NB4 (cell line): ENCODE results near the gene NR2F1-AS1.

ENCODE experiments used
- DNase-seq: peaks from one replicate; pipeline ENCODE4 v3.0.0; 2010; ENCODE audit warnings: low read depth
- H3K4me3 ChIP-seq: one replicate; pipeline ENCODE4 v1.5.1; 2011; ENCODE audit warnings: mild to moderate bottlenecking, low read depth, low read length, moderate library complexity
- MYC ChIP-seq: IDR thresholded peaks from 2 replicates; pipeline ENCODE4 v1.6.1; 2011; ENCODE audit warnings: low read depth, low read length
- POLR2A ChIP-seq: IDR thresholded peaks from 2 replicates; pipeline ENCODE4 v1.6.1; 2011; ENCODE audit warnings: mild to moderate bottlenecking; ENCODE audit not compliant: insufficient read length; ENCODE audit errors: extremely low read depth
- TF ChIP-seq, protein P1 (sequence below): IDR thresholded peaks from 2 replicates; pipeline ENCODE4 v1.6.1; 2011; ENCODE audit warnings: low read depth, low read length
- TF ChIP-seq, protein P2 (sequence below): IDR thresholded peaks from one replicate; pipeline ENCODE4 v1.5.1; 2012; ENCODE audit warnings: low read depth, low read length

Gene NR2F1-AS1

DNA sequence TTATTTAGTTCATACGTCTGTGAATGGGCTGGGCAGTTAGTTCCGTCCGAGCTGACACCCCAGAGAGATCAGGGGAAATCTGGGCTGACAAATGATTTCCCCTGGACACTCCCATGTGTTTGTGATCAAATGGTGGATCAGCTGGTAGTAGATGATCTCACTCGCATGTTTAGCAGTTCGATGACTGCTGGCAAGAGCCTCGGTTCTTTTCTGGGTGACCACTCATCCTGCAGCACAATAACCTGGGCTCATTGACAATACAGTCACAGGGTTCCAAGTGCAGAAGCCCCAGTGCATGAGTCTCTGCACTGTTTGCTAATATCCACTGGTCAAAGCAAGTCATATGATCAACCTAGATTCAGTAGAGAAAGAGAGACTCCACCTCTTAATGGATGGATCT lies 155.9 kb downstream of the NR2F1-AS1 start:
- DNase-seq: no peak
- TF ChIP-seq, protein P1, sequence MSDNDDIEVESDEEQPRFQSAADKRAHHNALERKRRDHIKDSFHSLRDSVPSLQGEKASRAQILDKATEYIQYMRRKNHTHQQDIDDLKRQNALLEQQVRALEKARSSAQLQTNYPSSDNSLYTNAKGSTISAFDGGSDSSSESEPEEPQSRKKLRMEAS: no peak
- no peak for TF ChIP-seq MYC
- TF ChIP-seq, protein P2, sequence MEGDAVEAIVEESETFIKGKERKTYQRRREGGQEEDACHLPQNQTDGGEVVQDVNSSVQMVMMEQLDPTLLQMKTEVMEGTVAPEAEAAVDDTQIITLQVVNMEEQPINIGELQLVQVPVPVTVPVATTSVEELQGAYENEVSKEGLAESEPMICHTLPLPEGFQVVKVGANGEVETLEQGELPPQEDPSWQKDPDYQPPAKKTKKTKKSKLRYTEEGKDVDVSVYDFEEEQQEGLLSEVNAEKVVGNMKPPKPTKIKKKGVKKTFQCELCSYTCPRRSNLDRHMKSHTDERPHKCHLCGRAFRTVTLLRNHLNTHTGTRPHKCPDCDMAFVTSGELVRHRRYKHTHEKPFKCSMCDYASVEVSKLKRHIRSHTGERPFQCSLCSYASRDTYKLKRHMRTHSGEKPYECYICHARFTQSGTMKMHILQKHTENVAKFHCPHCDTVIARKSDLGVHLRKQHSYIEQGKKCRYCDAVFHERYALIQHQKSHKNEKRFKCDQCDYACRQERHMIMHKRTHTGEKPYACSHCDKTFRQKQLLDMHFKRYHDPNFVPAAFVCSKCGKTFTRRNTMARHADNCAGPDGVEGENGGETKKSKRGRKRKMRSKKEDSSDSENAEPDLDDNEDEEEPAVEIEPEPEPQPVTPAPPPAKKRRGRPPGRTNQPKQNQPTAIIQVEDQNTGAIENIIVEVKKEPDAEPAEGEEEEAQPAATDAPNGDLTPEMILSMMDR: no peak
- no peak for TF ChIP-seq POLR2A
- H3K4me3 ChIP-seq: no peak overlapping the region

DNA sequence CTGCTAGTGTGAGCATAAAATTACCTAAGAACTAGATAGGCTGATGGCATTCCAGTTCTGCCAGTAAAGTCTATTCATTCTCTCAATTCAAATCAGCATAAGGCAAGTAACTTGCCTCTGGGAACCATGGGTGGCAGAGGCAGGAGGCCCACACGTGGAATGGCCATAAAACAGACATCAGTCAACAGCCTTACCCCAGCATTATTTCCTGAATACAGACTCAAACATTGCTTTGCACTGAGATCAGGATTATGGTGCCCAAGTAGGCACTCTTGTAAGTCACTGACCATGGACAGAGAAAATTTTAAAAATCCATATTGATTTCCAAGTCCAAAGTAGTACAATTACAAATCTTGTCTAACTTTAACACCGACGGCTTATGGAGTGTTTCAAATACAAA lies 157.7 kb downstream of the NR2F1-AS1 start:
- no peak for DNase-seq
- TF ChIP-seq POLR2A: no peak
- TF ChIP-seq, protein P1: no peak
- TF ChIP-seq, protein P2: no peak
- TF ChIP-seq MYC: no peak
- no peak overlapping the region for H3K4me3 ChIP-seq

DNA sequence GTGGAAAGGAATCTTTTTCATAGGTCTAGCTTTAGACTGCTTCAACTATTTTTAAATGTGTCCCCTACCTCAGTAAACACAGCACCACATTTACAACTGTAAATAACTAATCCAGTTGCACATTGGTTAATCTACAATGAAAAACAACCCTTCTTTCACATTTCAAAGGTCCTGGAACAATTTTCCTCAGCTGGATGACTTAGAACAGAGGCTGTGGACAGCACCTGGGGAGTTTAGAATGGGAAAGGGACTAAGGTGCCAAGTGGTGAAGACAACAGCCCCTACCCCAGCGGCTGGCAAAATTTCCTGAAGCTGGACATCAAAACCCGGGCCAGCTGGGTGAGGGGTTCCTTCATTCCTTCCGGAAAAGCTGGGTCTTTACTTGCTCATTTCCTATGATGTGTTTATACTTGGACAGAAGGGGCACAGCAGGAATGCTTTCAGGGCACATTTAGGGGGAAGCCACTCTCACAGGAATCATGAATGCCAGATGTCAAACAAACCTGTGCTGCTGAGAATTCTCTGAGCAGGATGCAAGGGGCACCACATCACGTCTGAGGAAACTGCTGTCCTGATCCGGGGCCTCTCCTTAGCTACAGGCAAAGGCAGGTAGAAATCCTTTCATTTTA lies 158.3 kb downstream of the NR2F1-AS1 start:
- H3K4me3 ChIP-seq: no peak overlapping the region
- TF ChIP-seq, protein P2: no peak
- TF ChIP-seq POLR2A (no peak), MYC (no peak)
- DNase-seq: no peak

DNA sequence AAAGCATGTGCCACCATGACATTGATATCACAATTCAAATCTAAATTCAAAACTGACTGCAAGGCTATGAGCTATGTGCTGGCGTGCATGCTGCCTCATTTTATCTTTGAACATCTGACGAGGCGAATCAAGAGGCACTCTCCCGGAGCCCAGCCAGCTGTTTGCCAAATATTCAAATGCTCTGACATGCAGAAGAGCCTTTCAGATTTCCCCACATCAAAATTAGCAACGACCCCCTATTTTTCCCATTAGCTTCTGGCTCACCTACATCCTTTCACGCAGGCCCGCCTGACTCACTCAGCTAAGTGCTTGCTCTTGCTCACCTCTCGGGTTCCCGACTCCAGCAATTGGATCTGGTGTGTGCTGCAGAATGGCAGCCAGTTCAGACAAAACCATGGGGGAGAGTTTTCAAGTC lies 159.0 kb downstream of the NR2F1-AS1 start:
- no peak for DNase-seq
- no peak overlapping the region for H3K4me3 ChIP-seq
- TF ChIP-seq, protein P2: no peak
- TF ChIP-seq MYC (no peak), POLR2A (no peak)
- TF ChIP-seq, protein P1: no peak

DNA sequence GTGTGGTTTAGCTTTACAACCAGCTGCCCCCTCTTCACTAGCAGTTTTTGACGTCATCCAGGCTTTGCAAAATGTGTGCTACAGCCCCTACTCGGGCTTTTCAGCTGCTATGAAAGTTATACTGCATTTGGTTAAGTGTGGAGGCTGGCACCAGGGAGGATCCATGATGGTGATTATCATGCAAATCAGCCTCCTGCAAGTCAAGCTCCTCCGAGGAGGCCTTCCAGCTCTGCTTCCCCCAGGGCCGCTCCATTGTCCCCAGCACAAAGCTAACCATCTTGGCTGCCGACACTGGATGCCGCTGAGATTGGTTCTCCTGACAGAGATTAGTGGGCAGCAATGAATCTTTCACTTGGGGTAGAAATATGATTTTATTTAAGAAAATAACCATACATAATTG lies 159.6 kb downstream of the NR2F1-AS1 start:
- TF ChIP-seq, protein P2: no peak
- no peak for TF ChIP-seq MYC
- TF ChIP-seq, protein P1: no peak
- no peak overlapping the region for H3K4me3 ChIP-seq
- no peak for DNase-seq

DNA sequence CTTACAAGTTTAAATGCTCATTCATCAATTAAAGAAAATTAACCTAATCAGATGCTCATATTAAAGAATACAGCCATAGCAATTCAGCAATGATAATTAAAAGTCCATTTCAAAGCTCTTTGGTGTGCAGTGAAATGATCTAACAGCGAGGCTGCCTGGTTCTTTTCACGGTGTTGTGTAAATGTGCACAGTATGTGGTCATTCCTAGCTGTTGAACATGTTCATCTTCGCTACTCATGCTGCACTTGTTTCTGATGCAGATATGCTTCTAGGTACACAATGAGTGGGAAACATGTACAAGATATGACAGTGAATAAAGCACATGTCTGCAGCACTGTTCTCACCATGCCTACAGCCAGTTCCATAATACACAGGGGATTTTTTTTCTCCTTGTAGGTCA lies 163.5 kb downstream of the NR2F1-AS1 start:
- TF ChIP-seq POLR2A (no peak), MYC (no peak)
- TF ChIP-seq, protein P2: no peak
- TF ChIP-seq, protein P1: no peak
- DNase-seq: no peak
- no peak overlapping the region for H3K4me3 ChIP-seq
